ENCODE data around the gene ROCK2. TPM values are rescaled to one million over a fixed set of nuclear protein-coding genes. Genes with fewer than 3 reads are reported as not detected.

ROCK2 gene
- polyA plus RNA-seq, 1 donor (not counting 4 experiments of a cell fraction or from before 2014, with no cell fraction given): 12.6 TPM

DNA sequence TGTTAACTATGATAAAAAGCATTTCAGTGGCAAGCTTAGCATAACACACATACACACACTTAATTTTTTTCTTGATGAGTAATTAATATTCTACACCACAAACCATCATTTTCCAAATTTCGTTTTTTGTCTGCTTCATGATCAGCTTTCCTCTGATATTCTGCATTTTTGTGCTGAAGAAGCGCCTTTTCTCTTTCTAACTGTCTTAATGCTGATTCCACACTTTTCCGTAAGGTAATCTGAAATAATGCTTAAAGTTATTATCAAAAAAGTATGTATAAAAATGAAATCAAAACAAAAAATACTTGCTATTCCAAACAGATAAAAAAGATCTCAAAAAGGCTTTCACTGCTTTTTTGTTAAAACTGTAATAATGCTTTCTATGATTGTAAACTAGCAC, 129.0 kb downstream of the ROCK2 start:
- dilution Hi-C loops (cut with MboI; ENCODE audit: extremely low pct_ligation_motif_present, low sequenced_read_pairs): no loop called here
- no peaks in the 10 kb centered on the region for H3K4me1 ChIP-seq (ENCODE audit: control insufficient read depth, extremely low read depth, insufficient read depth, low read length)
- no peak overlapping the region for H3K9ac ChIP-seq (ENCODE audit: control insufficient read depth, extremely low read depth, insufficient read depth, low read length)
- no peaks in the 10 kb centered on the region for H3K27me3 ChIP-seq (ENCODE audit: control insufficient read depth, extremely low read depth, insufficient read depth, low read length)
- peaks cover 5 to 12% of the 10 kb centered on the region in 2 experiments for H3K36me3 ChIP-seq (ENCODE audit: control insufficient read depth in 2 of 2, extremely low read depth in 1 of 2, insufficient read depth in 2 of 2, low read length in 2 of 2)
- H3K4me3 ChIP-seq (ENCODE audit: control insufficient read depth in 2 of 3, extremely low read depth in 1 of 3, insufficient read depth in 2 of 3, low read depth in 1 of 3, low read length in 3 of 3): no peak overlapping the region
- no peaks in the 10 kb centered on the region for H3K79me2 ChIP-seq (ENCODE audit: control insufficient read depth, insufficient read depth, low read length)
- no peaks in the 10 kb centered on the region for H3K9me3 ChIP-seq (ENCODE audit: control insufficient read depth, low read depth, low read length)
- FAIRE-seq (no peak), DNase-seq (ENCODE audit: low read depth, low spot score) (no peak)
- H3K27ac ChIP-seq (ENCODE audit: control insufficient read depth, insufficient read depth, low read length): no peak overlapping the region
- H4K20me1 ChIP-seq (ENCODE audit: control insufficient read depth, extremely low read depth, insufficient read depth, low read length): no peaks in the 10 kb centered on the region
- TF ChIP-seq EZH2 (IDR thresholded peaks at IDR 0.05; ENCODE audit: low read length): no peak
- TF ChIP-seq, protein P1, sequence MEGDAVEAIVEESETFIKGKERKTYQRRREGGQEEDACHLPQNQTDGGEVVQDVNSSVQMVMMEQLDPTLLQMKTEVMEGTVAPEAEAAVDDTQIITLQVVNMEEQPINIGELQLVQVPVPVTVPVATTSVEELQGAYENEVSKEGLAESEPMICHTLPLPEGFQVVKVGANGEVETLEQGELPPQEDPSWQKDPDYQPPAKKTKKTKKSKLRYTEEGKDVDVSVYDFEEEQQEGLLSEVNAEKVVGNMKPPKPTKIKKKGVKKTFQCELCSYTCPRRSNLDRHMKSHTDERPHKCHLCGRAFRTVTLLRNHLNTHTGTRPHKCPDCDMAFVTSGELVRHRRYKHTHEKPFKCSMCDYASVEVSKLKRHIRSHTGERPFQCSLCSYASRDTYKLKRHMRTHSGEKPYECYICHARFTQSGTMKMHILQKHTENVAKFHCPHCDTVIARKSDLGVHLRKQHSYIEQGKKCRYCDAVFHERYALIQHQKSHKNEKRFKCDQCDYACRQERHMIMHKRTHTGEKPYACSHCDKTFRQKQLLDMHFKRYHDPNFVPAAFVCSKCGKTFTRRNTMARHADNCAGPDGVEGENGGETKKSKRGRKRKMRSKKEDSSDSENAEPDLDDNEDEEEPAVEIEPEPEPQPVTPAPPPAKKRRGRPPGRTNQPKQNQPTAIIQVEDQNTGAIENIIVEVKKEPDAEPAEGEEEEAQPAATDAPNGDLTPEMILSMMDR (optimal IDR thresholded peaks at IDR 0.05 in 1 of 3, IDR thresholded peaks at IDR 0.05 in 1 of 3, conservative IDR thresholded peaks at IDR 0.05 in 1 of 3; ENCODE audit: extremely low read depth in 1 of 3, insufficient read depth in 2 of 3, low read length in 3 of 3): no peak
- no peak overlapping the region for H2AFZ ChIP-seq (ENCODE audit: control insufficient read depth, low read length)
- H3K4me2 ChIP-seq (ENCODE audit: control insufficient read depth, extremely low read depth, insufficient read depth, low read depth, low read length): no peak overlapping the region
- H3K9me1 ChIP-seq (ENCODE audit: control insufficient read depth, extremely low read depth, insufficient read depth, low read length): no peaks in the 10 kb centered on the region

DNA sequence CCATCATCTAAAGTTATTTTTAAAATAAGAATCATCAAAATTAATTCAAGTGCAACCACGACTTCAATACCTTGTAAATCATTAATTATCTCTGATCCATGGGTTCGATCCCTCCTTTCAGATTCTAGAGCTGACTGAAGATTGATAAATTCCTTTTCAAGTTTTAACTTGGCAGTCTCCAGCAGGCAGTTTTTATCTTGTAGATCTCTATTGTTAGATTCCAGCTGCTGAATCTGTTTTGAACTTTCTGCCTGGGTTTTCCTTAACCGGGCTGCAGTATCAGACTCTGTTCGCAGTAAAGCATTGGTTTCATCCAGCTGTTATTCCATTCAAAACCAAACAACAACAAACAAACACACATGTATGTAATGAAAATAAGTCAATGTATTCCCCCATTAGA, 129.7 kb downstream of the ROCK2 start:
- Histone ChIP-seq H3K9me3 (ENCODE audit: control insufficient read depth, low read depth, low read length) (no peaks in the 10 kb centered on the region), H4K20me1 (ENCODE audit: control insufficient read depth, extremely low read depth, insufficient read depth, low read length) (no peaks in the 10 kb centered on the region), H3K27me3 (ENCODE audit: control insufficient read depth, extremely low read depth, insufficient read depth, low read length) (no peaks in the 10 kb centered on the region), H3K36me3 (ENCODE audit: control insufficient read depth in 2 of 2, extremely low read depth in 1 of 2, insufficient read depth in 2 of 2, low read length in 2 of 2) (peaks cover 3 to 12% of the 10 kb centered on the region in 2 experiments), H3K9me1 (ENCODE audit: control insufficient read depth, extremely low read depth, insufficient read depth, low read length) (no peaks in the 10 kb centered on the region), H2AFZ (ENCODE audit: control insufficient read depth, low read length) (no peak overlapping the region), H3K4me2 (ENCODE audit: control insufficient read depth, extremely low read depth, insufficient read depth, low read depth, low read length) (no peak overlapping the region), H3K79me2 (ENCODE audit: control insufficient read depth, insufficient read depth, low read length) (no peaks in the 10 kb centered on the region), H3K4me1 (ENCODE audit: control insufficient read depth, extremely low read depth, insufficient read depth, low read length) (no peaks in the 10 kb centered on the region), H3K9ac (ENCODE audit: control insufficient read depth, extremely low read depth, insufficient read depth, low read length) (no peak overlapping the region), H3K4me3 (ENCODE audit: control insufficient read depth in 2 of 3, extremely low read depth in 1 of 3, insufficient read depth in 2 of 3, low read depth in 1 of 3, low read length in 3 of 3) (no peak overlapping the region), H3K27ac (ENCODE audit: control insufficient read depth, insufficient read depth, low read length) (no peak overlapping the region)
- no peak for TF ChIP-seq EZH2 (IDR thresholded peaks at IDR 0.05; ENCODE audit: low read length)
- TF ChIP-seq, protein P1 (optimal IDR thresholded peaks at IDR 0.05 in 1 of 3, IDR thresholded peaks at IDR 0.05 in 1 of 3, conservative IDR thresholded peaks at IDR 0.05 in 1 of 3; ENCODE audit: extremely low read depth in 1 of 3, insufficient read depth in 2 of 3, low read length in 3 of 3): no peak
- FAIRE-seq: no peak
- DNase-seq (ENCODE audit: low read depth, low spot score): no peak
- dilution Hi-C loops (cut with MboI; ENCODE audit: extremely low pct_ligation_motif_present, low sequenced_read_pairs): no loop called here
